HG03442 (cell line): ENCODE data around the gene TRDN.
"Not testable (repeated sequence)": the region's sequence is repeated elsewhere in the genome, so short reads cannot be mapped to it uniquely, and the experiment has no call there.

ENCODE experiments used
- ATAC-seq: cut with Tn5 transposase; IDR thresholded peaks from one replicate; pipeline ENCODE4 v1.9.1; 2021; ENCODE audit warnings: mild to moderate bottlenecking, moderate library complexity; ENCODE audit not compliant: unreplicated experiment

Gene TRDN

GRCh38 chr6:123509112-123509511 lies 127.6 kb downstream of the TRDN start:
- ATAC-seq: no peak

DNA sequence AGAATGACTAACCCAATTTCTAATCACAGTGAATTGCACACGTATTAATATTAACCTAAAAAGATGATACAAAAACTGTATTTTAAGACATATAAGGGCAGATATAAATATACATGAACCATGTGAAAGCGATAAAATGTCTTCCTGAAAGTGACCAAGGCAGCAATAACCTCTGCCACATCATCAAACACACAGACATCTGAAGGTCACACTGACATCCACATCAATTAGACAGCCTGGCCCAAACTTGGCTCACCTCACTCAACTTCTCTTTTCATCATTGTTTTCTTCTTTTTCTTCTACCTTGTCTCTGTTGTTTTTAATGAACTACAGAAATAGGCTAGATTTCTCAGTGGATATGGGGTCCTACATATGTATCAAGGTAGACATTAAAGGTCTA lies 128.5 kb downstream of the TRDN start:
- no peak for ATAC-seq

DNA sequence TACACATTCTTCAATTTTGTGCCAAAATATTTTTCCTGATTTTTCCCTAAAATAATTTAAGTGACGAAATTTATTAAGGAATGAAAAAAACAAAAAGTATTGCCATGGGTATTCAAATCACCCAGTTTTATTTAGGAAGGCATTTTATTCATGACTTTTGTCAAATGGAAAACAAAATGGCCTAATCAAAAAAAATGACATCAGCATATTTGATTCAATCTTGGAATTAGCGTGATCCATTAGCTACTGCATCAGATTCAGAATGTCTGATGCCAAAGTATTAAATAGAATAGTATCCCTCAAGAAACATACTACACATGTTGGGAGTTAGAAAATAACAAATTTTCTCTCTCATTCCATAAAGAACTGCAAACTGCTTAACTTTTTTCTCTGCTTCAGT lies 129.2 kb downstream of the TRDN start:
- ATAC-seq: no peak

DNA sequence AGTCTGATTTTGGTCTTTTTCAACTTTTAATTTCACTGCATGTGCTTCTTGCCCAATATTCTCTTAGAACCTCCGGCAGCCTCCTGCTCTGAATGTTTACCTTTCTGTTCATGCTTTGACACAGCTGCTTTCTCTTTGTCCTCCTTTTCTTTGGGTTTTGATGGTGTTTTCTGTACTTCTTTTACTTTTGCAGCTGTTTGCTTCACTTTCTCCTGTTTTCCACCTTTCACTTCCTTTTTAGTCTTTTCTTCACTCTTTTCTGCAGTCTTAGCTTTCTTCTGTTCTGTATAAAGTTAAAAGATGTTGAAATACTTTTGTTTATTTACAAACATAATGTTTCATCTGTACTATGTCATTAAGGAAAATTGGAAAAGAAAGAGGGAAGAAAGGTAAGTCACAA lies 133.1 kb downstream of the TRDN start:
- ATAC-seq: no peak

GRCh38 chr6:123497025-123497424 lies 139.7 kb downstream of the TRDN start:
- ATAC-seq: no peak

DNA sequence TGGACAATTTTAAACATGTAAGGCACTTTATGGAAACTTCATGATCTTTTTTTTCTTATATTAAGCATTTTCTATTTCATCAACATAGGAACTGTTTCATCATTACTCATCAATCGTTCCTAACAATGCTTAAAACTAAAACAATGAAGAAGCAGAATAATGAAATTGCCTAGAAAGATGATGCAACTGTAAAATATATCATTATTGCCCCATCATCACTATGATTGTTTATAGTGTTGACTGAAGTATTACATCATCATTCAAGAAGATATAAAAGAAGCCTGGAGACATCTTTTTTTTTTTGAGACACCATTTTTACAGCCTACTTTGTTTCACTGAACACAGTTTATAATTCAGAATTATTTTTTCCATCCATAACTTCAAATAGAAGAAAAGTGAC lies 147.2 kb downstream of the TRDN start:
- no peak for ATAC-seq

GRCh38 chr6:123480986-123481385 lies 155.8 kb downstream of the TRDN start:
- no peak for ATAC-seq

DNA sequence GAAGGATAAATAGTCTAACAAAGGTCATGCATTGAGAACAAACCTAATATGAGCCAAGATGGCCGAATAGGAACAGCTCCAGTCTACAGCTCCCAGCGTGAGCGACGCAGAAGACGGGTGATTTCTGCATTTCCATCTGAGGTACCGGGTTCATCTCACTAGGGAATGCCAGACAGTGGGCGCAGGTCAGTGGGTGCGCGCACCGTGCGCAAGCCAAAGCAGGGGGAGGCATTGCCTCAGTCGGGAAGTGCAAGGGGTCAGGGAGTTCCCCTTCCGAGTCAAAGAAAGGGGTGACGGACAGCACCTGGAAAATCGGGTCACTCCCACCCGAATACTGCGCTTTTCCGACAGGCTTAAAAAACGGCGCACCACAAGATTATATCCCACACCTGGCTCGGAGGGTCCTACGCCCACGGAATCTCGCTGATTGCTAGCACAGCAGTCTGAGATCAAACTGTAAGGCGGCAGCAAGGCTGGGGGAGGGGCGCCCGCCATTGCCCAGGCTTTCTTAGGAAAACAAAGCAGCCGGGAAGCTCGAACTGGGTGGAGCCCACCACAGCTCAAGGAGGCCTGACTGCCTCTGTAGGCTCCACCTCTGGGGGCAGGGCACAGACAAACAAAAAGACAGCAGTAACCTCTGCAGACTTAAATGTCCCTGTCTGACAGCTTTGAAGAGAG lies 164.6 kb downstream of the TRDN start:
- ATAC-seq: not testable (repeated sequence)

DNA sequence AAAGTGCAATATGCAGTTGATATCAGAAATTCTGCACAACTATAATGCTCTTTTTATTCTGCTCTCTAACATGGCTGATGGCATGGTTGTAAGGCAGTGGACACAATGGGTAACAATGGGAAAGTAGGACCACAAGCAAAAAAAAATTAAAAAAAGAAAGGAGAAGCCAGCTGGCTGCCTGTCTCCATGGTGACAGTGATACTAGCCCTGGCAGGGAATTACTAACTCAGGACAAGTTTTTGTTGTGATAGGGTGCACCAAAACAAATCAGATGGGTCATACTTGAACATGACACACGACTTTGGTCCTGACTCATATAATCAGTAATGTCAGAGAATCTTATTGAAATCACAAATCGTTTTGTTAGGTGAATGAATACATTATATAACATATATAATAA lies 169.4 kb downstream of the TRDN start:
- no peak for ATAC-seq

DNA sequence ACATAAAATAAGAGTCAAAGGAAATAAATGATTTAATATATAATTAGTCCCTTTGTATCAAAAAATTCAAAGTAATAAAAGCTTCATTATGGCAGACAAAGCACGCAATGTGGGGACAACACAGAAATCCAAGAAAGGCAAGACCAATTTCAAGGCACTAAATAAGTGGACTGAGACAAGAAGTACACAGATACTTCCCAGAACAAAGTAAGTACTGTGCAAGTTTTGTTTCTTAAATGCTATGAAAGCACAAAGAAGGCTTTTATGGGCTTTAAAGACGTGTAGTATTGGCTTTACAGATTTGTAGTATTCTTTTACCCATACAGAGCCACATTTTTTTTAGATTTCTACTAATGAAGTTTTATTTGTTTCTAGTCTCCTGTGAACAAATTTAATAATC lies 174.6 kb downstream of the TRDN start:
- no peak for ATAC-seq

- ATAC-seq: no peak
Measured at GRCh38 chr6:123458218-123458617, 178.5 kb downstream of the TRDN start.

- ATAC-seq: no peak
Measured at GRCh38 chr6:123456836-123457235, 179.9 kb downstream of the TRDN start.

DNA sequence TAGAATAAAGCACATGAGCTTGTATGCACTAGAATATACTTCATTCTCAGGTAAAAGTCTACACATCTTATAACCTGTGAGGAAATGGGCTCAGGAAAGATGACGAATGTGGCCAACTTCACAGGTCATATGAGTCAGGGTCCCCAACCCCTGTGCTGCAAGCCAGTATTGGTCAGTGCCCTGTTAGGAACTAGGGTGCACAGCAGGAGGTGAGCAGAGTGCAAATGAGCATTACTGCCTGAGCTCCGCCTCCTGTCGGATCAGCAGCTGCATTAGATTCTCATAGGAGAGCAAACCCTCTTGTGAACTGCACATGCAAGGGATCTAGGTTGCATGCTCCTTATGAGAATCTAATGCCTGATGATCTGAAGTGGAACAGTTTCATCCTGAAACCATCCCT lies 182.3 kb downstream of the TRDN start:
- no peak for ATAC-seq

DNA sequence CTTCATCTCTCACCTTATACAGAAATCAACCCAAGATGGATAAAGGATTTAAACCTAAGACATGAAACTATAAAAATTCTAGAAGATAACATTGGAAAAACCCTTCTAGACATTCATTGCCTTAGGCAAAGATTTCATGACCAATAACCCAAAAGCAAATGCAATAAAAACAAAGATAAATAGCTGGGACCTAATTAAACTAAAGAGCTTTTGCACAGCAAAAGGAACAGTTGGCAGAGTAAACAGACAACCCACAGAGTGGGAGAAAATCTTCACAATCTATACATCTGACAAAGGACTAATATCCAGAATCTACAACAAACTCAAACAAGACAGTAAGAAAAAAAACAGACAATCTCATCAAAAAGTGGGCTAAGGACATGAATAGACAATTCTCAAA lies 183.7 kb downstream of the TRDN start:
- not testable (repeated sequence) for ATAC-seq

- no peak for ATAC-seq
Measured at GRCh38 chr6:123448306-123448884, 188.4 kb downstream of the TRDN start.

- ATAC-seq: no peak
Measured at GRCh38 chr6:123447315-123447937, 189.3 kb downstream of the TRDN start.

DNA sequence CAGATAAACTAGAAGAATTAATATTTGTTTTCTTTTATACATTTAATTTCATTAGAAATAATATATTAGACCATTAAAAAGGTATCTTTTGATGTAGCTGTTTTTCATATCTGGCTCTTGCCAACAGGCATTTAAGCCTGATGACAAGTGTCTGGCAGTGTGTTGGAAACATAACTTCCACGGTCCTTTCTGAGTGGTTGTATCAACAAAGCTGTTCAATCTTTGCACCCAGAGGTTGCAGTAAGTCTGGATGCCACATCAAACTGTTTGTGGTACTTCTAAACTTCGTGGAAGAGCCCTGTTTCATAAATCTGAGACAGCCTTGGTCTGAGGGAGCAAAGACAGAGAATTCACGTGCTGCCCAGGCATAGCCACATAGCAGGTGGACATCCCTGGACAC lies 197.4 kb downstream of the TRDN start:
- no peak for ATAC-seq

DNA sequence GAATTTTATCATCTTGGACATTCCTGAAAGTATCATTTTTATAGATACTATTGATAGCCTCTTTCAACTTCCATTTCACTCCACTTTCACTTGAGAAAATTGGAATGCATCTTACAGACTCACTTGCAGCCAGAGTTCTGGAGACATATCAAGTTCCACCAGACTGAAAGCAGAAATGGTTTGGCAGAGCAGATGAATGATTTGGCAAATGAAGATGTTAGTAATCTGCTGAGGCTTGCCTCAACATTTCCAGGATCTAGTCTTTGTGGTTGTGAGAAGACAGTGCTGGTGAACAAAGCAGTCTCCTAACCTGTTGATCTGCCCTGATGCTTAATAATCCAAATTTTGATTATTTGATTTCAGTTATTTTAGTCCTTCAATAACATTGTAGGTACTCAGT lies 202.6 kb downstream of the TRDN start:
- ATAC-seq: no peak

- ATAC-seq: no peak
Measured at GRCh38 chr6:123430970-123431369, 205.8 kb downstream of the TRDN start.

DNA sequence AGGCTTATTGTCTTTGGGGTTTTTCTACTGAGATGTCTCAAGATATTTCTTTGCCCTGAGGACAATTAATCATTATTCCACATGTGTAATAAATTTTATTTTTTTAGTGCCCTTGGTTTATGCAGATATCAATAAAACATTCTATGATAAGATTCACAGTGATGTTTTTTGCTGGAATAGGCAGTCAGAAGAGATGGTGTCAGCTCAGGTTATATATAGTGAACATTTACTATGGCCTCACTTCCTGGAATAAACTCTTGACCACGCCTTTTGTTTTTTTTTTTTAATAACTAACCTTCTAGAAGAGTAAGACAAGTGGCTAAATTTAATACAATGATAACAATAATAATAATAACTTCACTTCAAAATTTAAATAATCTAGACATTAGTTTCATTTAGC lies 209.7 kb downstream of the TRDN start:
- no peak for ATAC-seq

DNA sequence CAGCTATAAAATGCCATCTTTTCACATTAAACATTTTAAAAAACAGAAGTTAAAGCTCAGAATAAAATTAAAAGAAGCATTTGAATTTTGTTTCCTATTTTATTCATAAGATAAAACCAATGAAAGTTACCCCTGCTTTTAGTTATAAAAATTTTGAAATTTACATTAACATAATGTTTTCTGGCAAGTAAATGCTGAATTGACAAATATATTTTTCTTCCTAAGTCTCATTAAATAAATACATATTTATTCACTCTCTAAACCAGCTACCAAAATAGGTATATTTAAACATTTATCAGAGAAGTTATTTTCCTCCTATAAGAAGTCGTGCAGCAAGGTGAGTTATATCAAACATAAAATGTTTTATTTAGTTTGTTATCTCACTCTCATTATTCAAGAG lies 213.6 kb downstream of the TRDN start:
- ATAC-seq: no peak

GRCh38 chr6:123420512-123420911 lies 216.2 kb downstream of the TRDN start:
- no peak for ATAC-seq

DNA sequence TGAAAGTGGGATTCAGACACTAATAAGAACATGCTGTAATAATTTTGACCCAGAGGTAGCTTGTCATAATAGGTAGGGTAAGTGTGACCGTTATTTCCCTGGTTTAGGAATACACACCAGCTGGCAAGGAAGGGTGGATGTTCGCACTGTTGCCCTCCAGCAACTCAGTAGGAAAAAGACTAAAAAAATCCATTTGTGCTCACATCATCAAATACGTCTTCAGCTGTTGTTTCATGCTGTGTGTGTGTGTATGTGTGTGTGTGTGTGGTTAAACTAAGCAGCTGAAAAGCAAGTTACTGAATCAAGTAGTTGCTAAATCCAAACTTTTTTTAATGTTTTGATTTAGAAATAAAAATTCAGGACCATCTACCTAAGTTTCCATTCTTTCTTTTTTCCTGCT lies 218.7 kb downstream of the TRDN start:
- ATAC-seq: no peak
